Liver (tissue), 9 donors: Measurements from ENCODE around the gene URI1. TPM values are rescaled to one million over a fixed set of nuclear protein-coding genes. Genes with fewer than 3 reads are reported as not detected.

Experiments
- DNase-seq: peaks from one replicate; pipeline ENCODE4 v3.0.0-alpha.2; 2017; ENCODE audit warnings: low spot score
- H3K27ac ChIP-seq, 2 donors: one replicate each; pipeline ENCODE4 v1.7.0; 2013; ENCODE audit warnings: inconsistent platforms in 2 of 2, low read length in 2 of 2, control low read depth in 1 of 2, low read depth in 1 of 2, mild to moderate bottlenecking in 1 of 2
- H3K27me3 ChIP-seq, 4 donors: one replicate each; pipeline versions ENCODE4 v1.6.1 to v1.7.0; 2013; ENCODE audit warnings: low read length in 3 of 4, inconsistent platforms in 1 of 4, mild to moderate bottlenecking in 1 of 4, moderate library complexity in 1 of 4; ENCODE audit not compliant: control insufficient read depth in 4 of 4, insufficient read depth in 4 of 4
- H3K36me3 ChIP-seq, 4 donors: one replicate each; pipeline versions ENCODE4 v1.6.1 to v1.7.0; 2013; ENCODE audit warnings: low read length in 3 of 4, mild to moderate bottlenecking in 3 of 4, low read depth in 1 of 4, moderate library complexity in 1 of 4; ENCODE audit not compliant: control insufficient read depth in 4 of 4, insufficient read depth in 3 of 4
- H3K4me1 ChIP-seq, 4 donors: one replicate each; pipeline versions ENCODE4 v1.6.1 to v1.7.0; 2013; ENCODE audit warnings: low read length in 3 of 4, mild to moderate bottlenecking in 3 of 4, moderate library complexity in 1 of 4; ENCODE audit not compliant: control insufficient read depth in 4 of 4, insufficient read depth in 4 of 4
- H3K4me3 ChIP-seq, 3 donors: one replicate each; pipeline versions ENCODE4 v1.6.1 to v1.7.0; 2013; ENCODE audit warnings: low read length in 3 of 3, control low read depth in 1 of 3, low read depth in 1 of 3, mild to moderate bottlenecking in 1 of 3
- H3K9ac ChIP-seq, 2 donors: one replicate each; pipeline ENCODE4 v1.7.0; 2013; ENCODE audit warnings: low read length in 2 of 2, mild to moderate bottlenecking in 2 of 2, moderate library complexity in 2 of 2, control low read depth in 1 of 2, low read depth in 1 of 2
- H3K9me3 ChIP-seq, 4 donors: one replicate each; pipeline versions ENCODE4 v1.6.1 to v1.7.0; 2013; ENCODE audit warnings: low read length in 3 of 4; ENCODE audit not compliant: control insufficient read depth in 4 of 4
- EGR1 ChIP-seq, 2 donors: IDR thresholded peaks; 2 replicates each; pipeline ENCODE4 v1.6.1; 2016 to 2018; ENCODE audit warnings: antibody characterized with exemption in 2 of 2, low read depth in 2 of 2
- FOXA1 ChIP-seq: IDR thresholded peaks from 2 replicates; pipeline ENCODE4 v1.6.1; 2016; ENCODE audit warnings: antibody characterized with exemption
- FOXA2 ChIP-seq: IDR thresholded peaks from 2 replicates; pipeline ENCODE4 v1.6.1; 2016; ENCODE audit warnings: antibody characterized with exemption
- GABPA ChIP-seq, 2 donors: IDR thresholded peaks in 1 of 2; conservative IDR thresholded peaks in 1 of 2; 2 replicates each; pipeline ENCODE4 v1.6.1; 2016; ENCODE audit warnings: antibody characterized with exemption in 2 of 2, mild to moderate bottlenecking in 1 of 2, moderate library complexity in 1 of 2
- HNF4A ChIP-seq, 2 donors: conservative IDR thresholded peaks; 2 replicates each; pipeline ENCODE4 v1.6.1; 2016; ENCODE audit warnings: antibody characterized with exemption in 2 of 2, mild to moderate bottlenecking in 2 of 2
- JUND ChIP-seq, 2 donors: IDR thresholded peaks; 2 replicates each; pipeline ENCODE4 v1.6.1; 2016; ENCODE audit warnings: antibody characterized with exemption in 2 of 2
- NR2F2 ChIP-seq: IDR thresholded peaks from 2 replicates; pipeline ENCODE4 v1.6.1; 2016; ENCODE audit warnings: antibody characterized with exemption
- RAD21 ChIP-seq, 2 donors: IDR thresholded peaks; 2 replicates each; pipeline ENCODE4 v1.6.1; 2016; ENCODE audit warnings: antibody characterized with exemption in 2 of 2, mild to moderate bottlenecking in 2 of 2
- RXRA ChIP-seq, 2 donors: IDR thresholded peaks; 2 replicates each; pipeline ENCODE4 v1.6.1; 2017 to 2018; ENCODE audit warnings: antibody characterized with exemption in 2 of 2, mild to moderate bottlenecking in 1 of 2
- TAF1 ChIP-seq: conservative IDR thresholded peaks from 2 replicates; pipeline ENCODE4 v1.6.1; 2016; ENCODE audit warnings: antibody characterized with exemption, mild to moderate bottlenecking
- YY1 ChIP-seq: IDR thresholded peaks from 2 replicates; pipeline ENCODE4 v1.6.1; 2016; ENCODE audit warnings: antibody characterized with exemption, mild to moderate bottlenecking
- WGBS: extraction: QIAGEN DNeasy Blood & Tissue Kit; methylation state at CpG from one replicate; pipeline ENCODE4 v1.1.7; 2013; 5-methylcytosine and 5-hydroxymethylcytosine counted together
- polyA plus RNA-seq, 2 donors: library from polyadenylated mRNA; stranded (reverse) in 1 of 2; unstranded in 1 of 2; fragments of 200-250 nt in 1 of 2; fragments of >200 nt in 1 of 2; fragmentation: Nextera tagmentation in 1 of 2; extraction: Ambion mirVana in 1 of 2; gene quantifications; one replicate each; pipeline versions ENCODE4 v1.2.1 to v1.2.3, GENCODE V29; 2013 to 2015
- total RNA-seq, 2 donors: library from RNA; depleted of rRNA; stranded (reverse); fragments of >200 nt; gene quantifications; one replicate each; pipeline ENCODE4 v1.2.3, GENCODE V29; 2014
- TF ChIP-seq, protein P1 (sequence below): IDR thresholded peaks from 2 replicates; pipeline ENCODE4 v1.6.1; 2016; ENCODE audit warnings: antibody characterized with exemption
- TF ChIP-seq, protein P2 (sequence below): IDR thresholded peaks from 2 replicates; pipeline ENCODE4 v1.6.1; 2016; ENCODE audit warnings: antibody characterized with exemption
- TF ChIP-seq, protein P3 (sequence below): fragments of 150-350 bp; IDR thresholded peaks from 2 replicates; pipeline ENCODE4 v1.5.1; 2017; ENCODE audit warnings: improper control_type of control experiment, low read depth, low read length; ENCODE audit not compliant: missing input control
- TF ChIP-seq, protein P4 (sequence below): IDR thresholded peaks from 2 replicates; pipeline ENCODE4 v1.6.1; 2016; ENCODE audit warnings: antibody characterized with exemption
- donor health status: healthy.
- donor health status: healthy.
- donor health status: healthy.
- donor health status: healthy.
- donor health status: healthy.

Gene URI1
- total and polyA plus RNA-seq, 4 donors: 12.2 to 29.5 (median 15.7) TPM

DNA sequence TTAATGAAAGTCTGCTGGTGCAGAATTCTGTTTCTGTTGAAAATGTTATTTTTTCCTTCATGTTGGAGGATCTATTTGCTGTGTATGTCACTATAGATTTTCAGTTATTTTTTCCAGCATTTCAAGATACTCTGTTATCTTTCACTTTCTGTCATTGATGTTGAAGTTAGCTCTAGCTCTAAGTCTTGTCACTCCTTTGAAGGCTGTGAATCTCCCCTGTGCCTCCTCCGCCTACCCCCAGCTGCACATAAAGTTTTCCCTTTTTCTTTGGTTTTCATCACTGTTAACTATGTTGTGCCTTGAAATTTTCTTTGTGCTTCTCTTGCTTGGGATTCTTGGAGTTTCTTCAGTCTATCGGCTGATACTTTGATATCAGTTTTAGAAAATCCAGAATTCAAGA is 20.8 kb downstream of the URI1 start:
- no peak overlapping the region for H3K27ac ChIP-seq
- 92% methylated on average over 2 of the region's 2 CpGs for WGBS

DNA sequence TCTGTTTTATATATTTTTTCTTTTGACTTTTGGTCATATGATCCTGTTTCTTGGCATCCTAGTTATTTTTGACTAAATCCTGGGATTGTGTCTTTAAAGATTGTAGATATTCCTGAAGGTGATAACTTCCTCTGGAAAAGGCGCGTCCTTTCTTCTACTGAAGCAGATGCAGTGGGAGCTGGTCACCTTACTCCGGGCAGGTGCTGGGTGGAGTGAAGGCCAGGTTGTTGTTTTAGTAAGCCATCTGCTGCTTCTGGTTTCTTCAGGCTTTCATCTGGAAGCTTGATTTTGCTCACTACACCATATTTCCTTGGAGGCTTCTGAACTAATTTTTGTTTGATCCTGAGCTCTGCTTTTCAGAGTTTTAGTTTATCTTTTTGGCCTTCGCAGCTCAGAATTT is 21.5 kb downstream of the URI1 start:
- WGBS: 84% methylated on average over 4 of the region's 4 CpGs
- H3K36me3 ChIP-seq: no peaks in the 10 kb centered on the region
- TF ChIP-seq GABPA (IDR thresholded peaks at IDR 0.05 in 1 of 2, conservative IDR thresholded peaks at IDR 0.05 in 1 of 2) (no peak), FOXA1 (no peak), JUND (IDR thresholded peaks at IDR 0.05) (no peak), FOXA2 (no peak), TAF1 (no peak), RAD21 (IDR thresholded peaks at IDR 0.05) (no peak), EGR1 (IDR thresholded peaks at IDR 0.05; ENCODE audit: low read depth in 2 of 2) (no peak), RXRA (IDR thresholded peaks at IDR 0.05) (no peak), HNF4A (conservative IDR thresholded peaks at IDR 0.05) (no peak), NR2F2 (no peak), YY1 (no peak)
- TF ChIP-seq, protein P1, sequence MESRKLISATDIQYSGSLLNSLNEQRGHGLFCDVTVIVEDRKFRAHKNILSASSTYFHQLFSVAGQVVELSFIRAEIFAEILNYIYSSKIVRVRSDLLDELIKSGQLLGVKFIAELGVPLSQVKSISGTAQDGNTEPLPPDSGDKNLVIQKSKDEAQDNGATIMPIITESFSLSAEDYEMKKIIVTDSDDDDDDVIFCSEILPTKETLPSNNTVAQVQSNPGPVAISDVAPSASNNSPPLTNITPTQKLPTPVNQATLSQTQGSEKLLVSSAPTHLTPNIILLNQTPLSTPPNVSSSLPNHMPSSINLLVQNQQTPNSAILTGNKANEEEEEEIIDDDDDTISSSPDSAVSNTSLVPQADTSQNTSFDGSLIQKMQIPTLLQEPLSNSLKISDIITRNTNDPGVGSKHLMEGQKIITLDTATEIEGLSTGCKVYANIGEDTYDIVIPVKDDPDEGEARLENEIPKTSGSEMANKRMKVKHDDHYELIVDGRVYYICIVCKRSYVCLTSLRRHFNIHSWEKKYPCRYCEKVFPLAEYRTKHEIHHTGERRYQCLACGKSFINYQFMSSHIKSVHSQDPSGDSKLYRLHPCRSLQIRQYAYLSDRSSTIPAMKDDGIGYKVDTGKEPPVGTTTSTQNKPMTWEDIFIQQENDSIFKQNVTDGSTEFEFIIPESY: no peak
- TF ChIP-seq, protein P2, sequence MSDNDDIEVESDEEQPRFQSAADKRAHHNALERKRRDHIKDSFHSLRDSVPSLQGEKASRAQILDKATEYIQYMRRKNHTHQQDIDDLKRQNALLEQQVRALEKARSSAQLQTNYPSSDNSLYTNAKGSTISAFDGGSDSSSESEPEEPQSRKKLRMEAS: no peak
- TF ChIP-seq, protein P3, sequence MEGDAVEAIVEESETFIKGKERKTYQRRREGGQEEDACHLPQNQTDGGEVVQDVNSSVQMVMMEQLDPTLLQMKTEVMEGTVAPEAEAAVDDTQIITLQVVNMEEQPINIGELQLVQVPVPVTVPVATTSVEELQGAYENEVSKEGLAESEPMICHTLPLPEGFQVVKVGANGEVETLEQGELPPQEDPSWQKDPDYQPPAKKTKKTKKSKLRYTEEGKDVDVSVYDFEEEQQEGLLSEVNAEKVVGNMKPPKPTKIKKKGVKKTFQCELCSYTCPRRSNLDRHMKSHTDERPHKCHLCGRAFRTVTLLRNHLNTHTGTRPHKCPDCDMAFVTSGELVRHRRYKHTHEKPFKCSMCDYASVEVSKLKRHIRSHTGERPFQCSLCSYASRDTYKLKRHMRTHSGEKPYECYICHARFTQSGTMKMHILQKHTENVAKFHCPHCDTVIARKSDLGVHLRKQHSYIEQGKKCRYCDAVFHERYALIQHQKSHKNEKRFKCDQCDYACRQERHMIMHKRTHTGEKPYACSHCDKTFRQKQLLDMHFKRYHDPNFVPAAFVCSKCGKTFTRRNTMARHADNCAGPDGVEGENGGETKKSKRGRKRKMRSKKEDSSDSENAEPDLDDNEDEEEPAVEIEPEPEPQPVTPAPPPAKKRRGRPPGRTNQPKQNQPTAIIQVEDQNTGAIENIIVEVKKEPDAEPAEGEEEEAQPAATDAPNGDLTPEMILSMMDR: no peak
- TF ChIP-seq, protein P4, sequence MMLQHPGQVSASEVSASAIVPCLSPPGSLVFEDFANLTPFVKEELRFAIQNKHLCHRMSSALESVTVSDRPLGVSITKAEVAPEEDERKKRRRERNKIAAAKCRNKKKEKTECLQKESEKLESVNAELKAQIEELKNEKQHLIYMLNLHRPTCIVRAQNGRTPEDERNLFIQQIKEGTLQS: no peak
- H3K4me1 ChIP-seq: peaks cover 2 to 12% (median 7%) of the 10 kb centered on the region in 4 donors
- H3K4me3 ChIP-seq: no peak overlapping the region
- no peaks in the 10 kb centered on the region for H3K27me3 ChIP-seq
- H3K9me3 ChIP-seq: no peaks in the 10 kb centered on the region
- no peak for DNase-seq
- no peak overlapping the region for H3K27ac ChIP-seq
- H3K9ac ChIP-seq: no peak overlapping the region

More for the DNA sequence above, 20.8 kb downstream of the URI1 start:
- H3K9me3 ChIP-seq: no peaks in the 10 kb centered on the region
- H3K9ac ChIP-seq: no peak overlapping the region
- TF ChIP-seq EGR1 (IDR thresholded peaks at IDR 0.05; ENCODE audit: low read depth in 2 of 2): no peak
- no peak for TF ChIP-seq RXRA (IDR thresholded peaks at IDR 0.05)
- TF ChIP-seq FOXA2: no peak
- TF ChIP-seq, protein P4: no peak
- TF ChIP-seq HNF4A (conservative IDR thresholded peaks at IDR 0.05): no peak
- TF ChIP-seq JUND (IDR thresholded peaks at IDR 0.05): no peak
- TF ChIP-seq RAD21 (IDR thresholded peaks at IDR 0.05): no peak
- TF ChIP-seq NR2F2: no peak
- TF ChIP-seq, protein P1: no peak
- TF ChIP-seq, protein P2: no peak
- no peak for TF ChIP-seq FOXA1
- no peak for TF ChIP-seq GABPA (IDR thresholded peaks at IDR 0.05 in 1 of 2, conservative IDR thresholded peaks at IDR 0.05 in 1 of 2)
- H3K36me3 ChIP-seq: no peaks in the 10 kb centered on the region
- H3K27me3 ChIP-seq: no peaks in the 10 kb centered on the region
- H3K4me3 ChIP-seq: no peak overlapping the region
- peaks cover 2 to 11% (median 7%) of the 10 kb centered on the region in 4 donors for H3K4me1 ChIP-seq
- no peak for DNase-seq
